ENCODE results near the gene EMP1.

Gene EMP1

GRCh38 chr12:13173012-13173932, 23.3 kb upstream of the EMP1 start:
- no peak for DNase-seq

- no peak for DNase-seq
Observed at GRCh38 chr12:13175499-13175898, 21.0 kb upstream of the EMP1 start.

- DNase-seq = no peak
Observed at GRCh38 chr12:13176256-13176655, 20.3 kb upstream of the EMP1 start.

- DNase-seq = peak; percentile 22
Observed at GRCh38 chr12:13177373-13177772, 19.2 kb upstream of the EMP1 start.

GRCh38 chr12:13177906-13178305, 18.6 kb upstream of the EMP1 start:
- DNase-seq = no peak

- DNase-seq = no peak
Observed at GRCh38 chr12:13178568-13179210, 17.8 kb upstream of the EMP1 start.

- peak; percentile 94 for DNase-seq
Observed at GRCh38 chr12:13179211-13180074, 17.1 kb upstream of the EMP1 start.

GRCh38 chr12:13181375-13182070, 15.0 kb upstream of the EMP1 start:
- no peak for DNase-seq

GRCh38 chr12:13182881-13183280, 13.6 kb upstream of the EMP1 start:
- DNase-seq = no peak

- DNase-seq = no peak
Observed at GRCh38 chr12:13183620-13184019, 12.9 kb upstream of the EMP1 start.

- DNase-seq = no peak
Observed at GRCh38 chr12:13186302-13186701, 10.2 kb upstream of the EMP1 start.

GRCh38 chr12:13187399-13187798, 9.1 kb upstream of the EMP1 start:
- DNase-seq = no peak

- no peak for DNase-seq
Observed at GRCh38 chr12:13189264-13189663, 7.3 kb upstream of the EMP1 start.

- DNase-seq = no peak
Observed at GRCh38 chr12:13190275-13190674, 6.3 kb upstream of the EMP1 start.

GRCh38 chr12:13192719-13193118, 3.8 kb upstream of the EMP1 start:
- no peak for DNase-seq

GRCh38 chr12:13193505-13194231, 2.9 kb upstream of the EMP1 start:
- DNase-seq = no peak

GRCh38 chr12:13194401-13195110, 2.0 kb upstream of the EMP1 start:
- DNase-seq = no peak

GRCh38 chr12:13195250-13195649, 1.3 kb upstream of the EMP1 start:
- no peak for DNase-seq

GRCh38 chr12:13195785-13196129, 769 bp upstream of the EMP1 start:
- DNase-seq = no peak

GRCh38 chr12:13197032-13197431, 506 bp downstream of the EMP1 start:
- DNase-seq = no peak

- DNase-seq = no peak
Observed at GRCh38 chr12:13197526-13198143, 1.1 kb downstream of the EMP1 start.
